ENCODE data around the gene SLC66A3.

DNA sequence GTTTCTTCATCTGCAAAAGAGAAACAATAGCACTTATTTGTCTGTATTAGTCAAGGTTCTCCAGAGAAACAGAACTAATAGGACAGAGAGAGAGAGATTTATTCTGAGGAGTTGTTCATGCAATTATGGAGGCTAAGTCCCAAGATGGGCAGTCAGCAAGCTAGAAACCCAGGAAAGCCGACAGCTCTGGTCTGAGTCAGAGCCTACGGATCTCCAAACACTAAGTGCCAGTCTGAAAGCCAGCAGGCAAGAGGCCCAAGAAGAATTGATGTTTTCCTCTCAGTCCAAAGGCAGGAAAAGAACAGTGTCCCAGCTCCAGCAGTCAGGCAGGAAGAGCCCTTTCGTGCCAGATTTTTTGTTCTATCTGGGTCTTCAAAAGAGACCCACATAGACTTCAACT, 36.5 kb upstream of the SLC66A3 start:
- TF ChIP-seq CTCF (IDR thresholded peaks at IDR 0.05; ENCODE audit: low read length) (no peak), EZH2 (IDR thresholded peaks at IDR 0.05; ENCODE audit: borderline replicate concordance, low read length) (no peak)

All from OCI-LY1 (cell line).